A673 (cell line): Measurements from ENCODE around the gene PEAR1.

ENCODE experiments used
- CTCF ChIP-seq: fragments of 300-800, 200-600 bp; sonication (generic); conservative IDR thresholded peaks from 2 replicates; pipeline ENCODE4 v1.5.1; 2017; ENCODE audit warnings: low read depth, mild to moderate bottlenecking, antibody characterized with exemption, low read length, moderate library complexity, mixed read lengths
- EZH2 ChIP-seq: fragments of 200-600 bp; sonication (generic); IDR thresholded peaks from 2 replicates; pipeline ENCODE4 v1.6.1; 2017; ENCODE audit warnings: borderline replicate concordance, low read depth, mild to moderate bottlenecking, mixed read lengths, antibody characterized with exemption, low read length; ENCODE audit not compliant: poor library complexity, severe bottlenecking

DNA sequence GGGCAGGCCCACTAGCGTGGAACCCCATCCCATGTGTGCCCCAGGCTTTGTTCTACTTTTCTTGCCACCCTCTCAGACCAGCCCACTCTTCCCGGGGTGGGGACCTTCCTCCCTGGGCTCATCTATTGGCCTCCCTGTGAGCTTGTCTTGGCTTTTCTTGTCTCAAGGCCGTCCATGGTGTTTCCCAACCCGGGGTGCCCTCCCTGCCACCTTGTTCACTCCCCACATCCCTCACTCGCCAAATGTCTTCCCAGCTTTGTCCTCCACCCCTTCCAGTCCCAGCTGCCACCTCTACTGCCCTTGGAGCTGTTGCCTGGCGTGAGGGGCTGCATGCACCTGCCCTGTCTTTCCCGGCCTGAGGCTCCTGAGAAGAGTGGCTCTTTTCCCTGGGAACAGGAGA is 45.3 kb downstream of the PEAR1 start:
- TF ChIP-seq CTCF (no peak), EZH2 (no peak)
